Tibial nerve (tissue), 4 donors: ENCODE measurements around the gene TOM1L1. TPM values are rescaled to one million over a fixed set of nuclear protein-coding genes. Genes with fewer than 3 reads are reported as not detected.
"Not testable (repeated sequence)": the region's sequence is repeated elsewhere in the genome, so short reads cannot be mapped to it uniquely, and the experiment has no call there.

Experiments
- DNase-seq, 2 donors: peaks; one replicate each; pipeline ENCODE4 v3.0.0-alpha.2; 2019; ENCODE audit warnings: low spot score in 2 of 2
- H3K27ac ChIP-seq, 4 donors: fragments of 200-600 bp; sonication (generic) in 3 of 4; one replicate each; pipeline ENCODE4 v1.5.1; 2017 to 2019; ENCODE audit warnings: mild to moderate bottlenecking in 1 of 4
- H3K27me3 ChIP-seq, 2 donors: fragments of 200-600 bp; sonication (generic) in 1 of 2; one replicate each; pipeline versions ENCODE4 v1.5.1 to v1.6.0; 2017 to 2019
- H3K36me3 ChIP-seq, 3 donors: fragments of 200-600 bp; sonication (generic); one replicate each; pipeline ENCODE4 v1.5.1; 2018 to 2019
- H3K4me1 ChIP-seq, 4 donors: fragments of 200-600 bp; sonication (generic) in 3 of 4; one replicate each; pipeline ENCODE4 v1.5.1; 2017 to 2019
- H3K4me3 ChIP-seq, 4 donors: fragments of 200-600 bp; sonication (generic) in 3 of 4; one replicate each; pipeline ENCODE4 v1.5.1; 2017 to 2019; ENCODE audit warnings: mild to moderate bottlenecking in 1 of 4, moderate library complexity in 1 of 4
- H3K9me3 ChIP-seq, 4 donors: fragments of 200-600 bp; sonication (generic) in 3 of 4; one replicate each; pipeline ENCODE4 v1.5.1; 2017 to 2019
- EP300 ChIP-seq, 2 donors: sonication (generic); formaldehyde crosslinking; IDR thresholded peaks; one replicate each; pipeline ENCODE4 v1.6.1; 2017; ENCODE audit warnings: antibody characterized with exemption in 2 of 2, mild to moderate bottlenecking in 1 of 2
- POLR2A ChIP-seq, 2 donors: fragments of 450-650 bp; IDR thresholded peaks; one replicate each; pipeline ENCODE4 v1.6.1; 2017; ENCODE audit warnings: antibody characterized with exemption in 2 of 2, mild to moderate bottlenecking in 2 of 2, moderate library complexity in 2 of 2
- WGBS, 2 donors: methylation state at CpG; one replicate each; pipeline ENCODE4 v1.1.5; 2018; 5-methylcytosine and 5-hydroxymethylcytosine counted together
- total RNA-seq, 4 donors: library from RNA; depleted of rRNA; stranded (reverse); fragments of >200 nt; gene quantifications; one replicate each; pipeline ENCODE4 v1.1.0, GENCODE V29; 2016
- TF ChIP-seq, protein P1 (sequence below), 5 experiments: fragments of 200-600 bp in 3 of 5; fragments of 450-650 bp in 2 of 5; sonication (generic) in 3 of 5; IDR thresholded peaks; one replicate each; pipeline ENCODE4 v1.5.1; 2016 to 2019; ENCODE audit warnings: antibody characterized with exemption in 5 of 5, mild to moderate bottlenecking in 3 of 5, moderate library complexity in 2 of 5

The TOM1L1 gene
- total RNA-seq, 4 donors from 2014 or later: 8.6 to 27.4 (median 17.1) TPM

DNA sequence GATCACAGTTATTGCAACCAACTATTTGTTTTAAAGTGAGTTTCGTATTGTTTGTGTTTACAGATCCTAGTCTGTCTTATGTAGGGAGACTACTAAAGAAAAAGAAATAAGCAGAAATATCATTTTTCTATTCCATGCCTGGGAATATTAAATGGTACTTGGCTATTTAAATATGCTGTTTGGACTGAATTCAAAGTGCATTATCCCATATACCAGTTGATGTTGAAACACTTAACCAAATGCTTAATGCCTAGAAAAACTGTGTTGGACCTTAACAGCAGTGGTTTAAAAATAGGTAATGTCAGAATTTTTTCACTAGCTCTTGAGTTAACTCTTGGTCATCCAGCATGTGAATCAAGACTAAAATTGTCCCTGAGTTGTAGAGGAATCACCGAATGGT is 37.5 kb upstream of the TOM1L1 start:
- no peaks in the 10 kb centered on the region for H3K9me3 ChIP-seq
- no peak overlapping the region for H3K4me3 ChIP-seq
- no peaks in the 10 kb centered on the region for H3K36me3 ChIP-seq
- TF ChIP-seq EP300 (IDR thresholded peaks at IDR 0.05) (no peak), POLR2A (IDR thresholded peaks at IDR 0.05) (no peak)
- TF ChIP-seq, protein P1, sequence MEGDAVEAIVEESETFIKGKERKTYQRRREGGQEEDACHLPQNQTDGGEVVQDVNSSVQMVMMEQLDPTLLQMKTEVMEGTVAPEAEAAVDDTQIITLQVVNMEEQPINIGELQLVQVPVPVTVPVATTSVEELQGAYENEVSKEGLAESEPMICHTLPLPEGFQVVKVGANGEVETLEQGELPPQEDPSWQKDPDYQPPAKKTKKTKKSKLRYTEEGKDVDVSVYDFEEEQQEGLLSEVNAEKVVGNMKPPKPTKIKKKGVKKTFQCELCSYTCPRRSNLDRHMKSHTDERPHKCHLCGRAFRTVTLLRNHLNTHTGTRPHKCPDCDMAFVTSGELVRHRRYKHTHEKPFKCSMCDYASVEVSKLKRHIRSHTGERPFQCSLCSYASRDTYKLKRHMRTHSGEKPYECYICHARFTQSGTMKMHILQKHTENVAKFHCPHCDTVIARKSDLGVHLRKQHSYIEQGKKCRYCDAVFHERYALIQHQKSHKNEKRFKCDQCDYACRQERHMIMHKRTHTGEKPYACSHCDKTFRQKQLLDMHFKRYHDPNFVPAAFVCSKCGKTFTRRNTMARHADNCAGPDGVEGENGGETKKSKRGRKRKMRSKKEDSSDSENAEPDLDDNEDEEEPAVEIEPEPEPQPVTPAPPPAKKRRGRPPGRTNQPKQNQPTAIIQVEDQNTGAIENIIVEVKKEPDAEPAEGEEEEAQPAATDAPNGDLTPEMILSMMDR (IDR thresholded peaks at IDR 0.05): no peak
- WGBS, 2 donors: 43 to 44% methylated on average over 2 of the region's 2 CpGs
- no peaks in the 10 kb centered on the region for H3K27me3 ChIP-seq
- no peak overlapping the region for H3K27ac ChIP-seq
- no peak for DNase-seq
- H3K4me1 ChIP-seq: peaks cover 0 to 5% (median 0%) of the 10 kb centered on the region in 4 donors

DNA sequence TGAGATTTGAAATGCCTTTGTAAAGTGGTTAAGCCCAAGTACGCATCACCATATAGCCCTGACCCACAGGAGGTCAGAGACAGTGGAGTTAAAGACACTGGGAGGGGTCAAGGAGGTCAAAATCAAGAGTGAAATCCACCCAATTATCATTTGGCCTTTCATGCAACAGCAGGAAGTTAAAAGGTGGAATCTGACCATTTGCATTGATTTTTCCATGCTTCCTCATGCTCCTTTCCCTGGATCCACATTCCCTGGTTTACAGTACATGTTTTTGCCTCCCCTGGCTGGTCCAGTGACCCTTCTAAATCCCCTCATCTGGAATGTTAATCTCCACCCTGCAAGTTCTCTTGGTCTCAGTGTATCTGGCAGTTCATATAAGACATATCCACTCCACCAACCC is 36.6 kb upstream of the TOM1L1 start:
- Histone ChIP-seq H3K27ac (no peak overlapping the region), H3K27me3 (no peaks in the 10 kb centered on the region), H3K9me3 (no peaks in the 10 kb centered on the region), H3K36me3 (no peaks in the 10 kb centered on the region), H3K4me1 (peaks cover 0 to 5% (median 0%) of the 10 kb centered on the region in 4 donors), H3K4me3 (no peak overlapping the region)
- no peak for DNase-seq
- 74 to 82% methylated on average over 1 of the region's 1 CpG for WGBS, 2 donors
- no peak for TF ChIP-seq POLR2A (IDR thresholded peaks at IDR 0.05)
- TF ChIP-seq EP300 (IDR thresholded peaks at IDR 0.05): no peak
- TF ChIP-seq, protein P1 (IDR thresholded peaks at IDR 0.05): no peak

DNA sequence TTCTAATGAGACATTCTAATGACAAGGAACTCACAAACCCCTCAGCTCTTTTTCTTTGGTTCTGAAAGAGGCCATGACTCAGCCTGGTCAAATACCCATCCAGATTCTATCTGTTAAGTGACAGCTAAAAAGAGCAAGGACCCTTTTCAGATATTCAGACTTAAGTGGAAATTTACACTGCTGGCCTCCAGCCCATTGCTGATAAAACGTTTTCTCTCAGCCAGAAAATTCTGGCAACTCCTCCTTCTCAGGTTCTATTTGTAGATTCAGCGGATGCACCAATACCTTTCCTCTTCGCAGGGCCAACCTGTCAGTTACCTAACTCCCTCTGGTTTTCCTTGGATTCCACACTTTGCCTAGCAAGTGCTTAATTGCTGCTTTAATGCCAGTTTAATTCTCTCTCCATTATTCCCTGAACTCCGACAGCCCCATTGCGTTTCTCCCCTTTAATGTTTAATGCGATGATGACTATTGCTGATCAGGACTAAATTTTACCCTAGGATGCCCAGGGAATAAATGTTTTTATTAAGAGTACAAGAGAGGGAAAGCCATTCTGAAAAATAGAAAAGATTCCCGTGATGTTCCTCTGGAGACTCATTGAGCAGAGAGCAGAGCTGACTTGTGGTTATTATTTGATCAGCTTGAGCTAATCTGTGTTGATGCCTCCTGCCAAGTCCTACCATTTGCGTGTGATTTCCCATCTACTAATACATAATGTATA is 35.9 kb upstream of the TOM1L1 start:
- no peaks in the 10 kb centered on the region for H3K9me3 ChIP-seq
- H3K27ac ChIP-seq: no peak overlapping the region
- no peak for DNase-seq
- H3K4me1 ChIP-seq: peaks cover 0 to 5% (median 0%) of the 10 kb centered on the region in 4 donors
- no peak for TF ChIP-seq EP300 (IDR thresholded peaks at IDR 0.05)
- TF ChIP-seq, protein P1 (IDR thresholded peaks at IDR 0.05): no peak
- no peak for TF ChIP-seq POLR2A (IDR thresholded peaks at IDR 0.05)
- WGBS, 2 donors: 59 to 64% methylated on average over 8 of the region's 8 CpGs
- H3K27me3 ChIP-seq: no peaks in the 10 kb centered on the region
- no peaks in the 10 kb centered on the region for H3K36me3 ChIP-seq
- H3K4me3 ChIP-seq: no peak overlapping the region

- Histone ChIP-seq H3K4me3 (no peak overlapping the region), H3K36me3 (no peaks in the 10 kb centered on the region), H3K27me3 (no peaks in the 10 kb centered on the region), H3K27ac (no peak overlapping the region), H3K9me3 (no peaks in the 10 kb centered on the region), H3K4me1 (peaks cover 0 to 5% (median 0%) of the 10 kb centered on the region in 4 donors)
- TF ChIP-seq POLR2A (IDR thresholded peaks at IDR 0.05): no peak
- TF ChIP-seq EP300 (IDR thresholded peaks at IDR 0.05): no peak
- TF ChIP-seq, protein P1 (IDR thresholded peaks at IDR 0.05): no peak
- 95 to 98% methylated on average over 2 of the region's 2 CpGs for WGBS, 2 donors
- no peak for DNase-seq
Measured at GRCh38 chr17:54867634-54868033, 33.0 kb upstream of the TOM1L1 start.

DNA sequence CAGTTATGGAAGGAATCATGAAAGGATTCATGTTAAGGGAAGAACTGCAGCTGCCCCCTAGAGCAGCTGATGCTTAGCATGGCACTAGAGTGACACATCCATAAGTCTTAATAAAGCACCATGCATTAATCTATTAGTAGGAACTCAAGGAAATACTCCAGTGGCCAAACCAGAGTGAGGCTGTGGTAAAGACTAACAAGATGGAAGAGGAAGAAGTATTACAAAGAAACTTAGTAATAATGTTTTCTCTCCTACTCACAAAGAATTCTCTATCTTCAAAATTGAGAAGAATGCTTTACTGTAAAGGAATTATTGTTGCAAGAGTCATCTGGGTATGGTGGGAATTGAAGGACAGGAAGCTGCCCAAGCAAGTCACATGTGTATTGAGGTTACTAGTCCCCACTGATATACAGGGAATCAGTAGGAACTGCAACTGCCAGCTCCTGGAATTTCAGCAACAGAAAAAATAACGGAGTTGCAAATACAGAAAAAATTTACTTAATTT is 29.9 kb upstream of the TOM1L1 start:
- H3K27ac ChIP-seq: no peak overlapping the region
- no peak overlapping the region for H3K4me3 ChIP-seq
- no peak for DNase-seq
- H3K27me3 ChIP-seq: no peaks in the 10 kb centered on the region
- H3K4me1 ChIP-seq: no peaks in the 10 kb centered on the region
- WGBS, 2 donors: 64 to 65% methylated on average over 1 of the region's 1 CpG
- no peaks in the 10 kb centered on the region for H3K36me3 ChIP-seq
- TF ChIP-seq POLR2A (IDR thresholded peaks at IDR 0.05): no peak
- TF ChIP-seq EP300 (IDR thresholded peaks at IDR 0.05): no peak
- TF ChIP-seq, protein P1 (IDR thresholded peaks at IDR 0.05): no peak
- H3K9me3 ChIP-seq: no peaks in the 10 kb centered on the region

- not testable (repeated sequence) for H3K4me3 ChIP-seq, H3K4me1 ChIP-seq, DNase-seq, H3K36me3 ChIP-seq, H3K27ac ChIP-seq, H3K27me3 ChIP-seq, H3K9me3 ChIP-seq
- WGBS, 2 donors: 55 to 70% methylated on average over 2 of the region's 2 CpGs
Measured at GRCh38 chr17:54875906-54876305, 24.7 kb upstream of the TOM1L1 start.
